Posterior cingulate gyrus (tissue), 11 donors: ENCODE measurements around the gene RGS16.
"Not testable (repeated sequence)": the region's sequence is repeated elsewhere in the genome, so short reads cannot be mapped to it uniquely, and the experiment has no call there.

Source experiments
- DNase-seq, 10 donors: peaks; one replicate each; pipeline versions ENCODE4 v3.0.0 to v3.0.0-alpha.2; 2020 to 2021; ENCODE audit warnings: mixed read lengths in 3 of 10
- intact Hi-C: fragments of 100-400 bp; cut with DNase I; formaldehyde crosslinking; loops from one replicate; pipeline ENCODE4 v1.15.1; 2023

Gene RGS16, protein sequence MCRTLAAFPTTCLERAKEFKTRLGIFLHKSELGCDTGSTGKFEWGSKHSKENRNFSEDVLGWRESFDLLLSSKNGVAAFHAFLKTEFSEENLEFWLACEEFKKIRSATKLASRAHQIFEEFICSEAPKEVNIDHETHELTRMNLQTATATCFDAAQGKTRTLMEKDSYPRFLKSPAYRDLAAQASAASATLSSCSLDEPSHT

DNA sequence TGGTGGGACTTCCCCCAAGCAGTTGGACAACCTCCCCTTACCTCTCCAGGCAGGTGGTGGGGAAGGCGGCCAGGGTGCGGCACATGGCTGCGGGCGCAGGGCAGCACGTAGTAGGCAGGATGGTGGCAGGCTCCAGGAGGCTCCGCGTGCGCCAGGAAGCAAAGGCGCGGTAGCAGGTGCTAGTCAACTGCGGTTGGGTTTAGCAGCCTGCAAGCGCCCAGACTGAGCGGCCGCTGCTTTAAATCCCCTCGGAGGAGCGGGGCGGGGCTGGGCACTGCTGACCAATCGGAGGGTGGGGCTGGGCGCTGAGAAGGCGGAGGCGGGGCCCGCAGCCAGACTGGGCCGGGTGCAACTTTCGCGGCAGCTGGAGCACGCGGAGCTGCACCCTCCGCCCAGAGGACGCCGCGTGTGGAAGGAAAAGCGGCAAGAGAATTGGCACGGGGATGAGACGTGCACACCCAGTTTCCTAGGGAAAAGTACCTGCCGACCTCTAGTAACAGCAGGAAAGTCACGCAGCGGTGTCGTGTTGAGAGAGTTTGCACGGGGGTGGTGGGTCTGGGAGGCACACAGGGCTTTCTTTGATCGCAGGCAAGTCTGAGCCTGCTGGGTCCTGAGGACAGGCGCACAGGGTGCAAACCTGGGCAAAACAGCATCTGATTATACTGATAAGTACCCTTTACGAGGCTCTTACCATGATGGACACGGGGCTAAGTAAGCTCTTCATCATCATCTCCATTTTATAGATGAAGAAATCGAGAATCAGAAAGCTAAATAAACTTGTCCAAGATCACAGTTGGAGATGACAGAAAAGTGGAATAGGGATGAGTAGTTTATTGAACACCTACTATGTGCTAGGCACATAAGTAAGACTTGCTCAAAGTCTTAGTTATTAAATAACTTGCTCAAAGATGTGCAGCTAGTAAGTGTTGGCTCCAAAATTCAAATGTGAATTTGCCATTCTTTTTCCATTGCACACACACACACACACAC lies at the start of gene RGS16:
Gene RGS16 (minus strand): TSS at position 215 of the 990 bp plus-strand sequence. CDS start 130 bp downstream, at position 85.
- intact Hi-C loops, result loop anchor here (10.0 kb wide), 1 partner anchor 520 kb away; no protein-coding TSS in a partner anchor

DNA sequence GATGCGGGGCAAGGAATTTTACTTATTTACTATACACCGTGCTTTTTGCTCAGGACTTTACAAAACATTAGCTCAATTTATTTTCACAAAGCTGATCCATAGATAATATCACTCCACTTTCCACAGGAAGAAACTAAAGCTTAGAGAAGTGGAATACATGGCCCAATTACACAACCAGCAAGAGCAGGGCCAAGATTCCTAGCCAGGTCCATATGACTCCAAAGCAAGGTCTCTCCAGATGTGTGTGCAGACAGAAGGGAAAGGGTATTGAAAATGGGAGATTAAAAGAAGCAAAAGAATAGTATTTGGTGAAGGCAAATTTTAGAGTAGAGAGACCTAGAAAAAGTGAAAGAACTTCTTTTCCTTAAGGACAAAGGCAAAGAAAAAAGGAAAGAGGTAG lies 49.8 kb upstream of the RGS16 start:
- DNase-seq, result no peak
- intact Hi-C loops, result no loop called here

More for the DNA sequence above, at the start of gene RGS16:
- DNase-seq, result peak; percentile 84 to 99 (median 92)

DNA sequence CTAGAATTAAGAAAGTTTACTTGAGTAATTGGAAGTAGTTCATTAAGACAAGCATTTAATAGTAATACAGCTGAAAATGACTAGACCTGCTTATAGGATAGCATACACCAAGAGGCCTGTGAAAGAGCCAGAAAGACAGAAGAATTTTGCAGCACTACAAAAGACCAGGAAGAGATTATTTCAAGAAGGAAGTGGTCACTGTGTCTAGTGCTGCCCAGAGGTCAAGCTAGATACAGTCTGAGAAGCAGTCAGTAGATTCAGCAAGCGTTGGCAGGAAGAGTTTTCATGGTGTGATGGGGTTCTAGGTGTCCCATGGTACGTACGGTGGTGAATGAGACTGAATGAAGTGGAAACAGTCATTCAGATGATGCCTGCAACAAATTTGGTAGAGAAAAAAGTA lies 48.7 kb upstream of the RGS16 start:
- DNase-seq, result no peak
- intact Hi-C loops, result no loop called here

DNA sequence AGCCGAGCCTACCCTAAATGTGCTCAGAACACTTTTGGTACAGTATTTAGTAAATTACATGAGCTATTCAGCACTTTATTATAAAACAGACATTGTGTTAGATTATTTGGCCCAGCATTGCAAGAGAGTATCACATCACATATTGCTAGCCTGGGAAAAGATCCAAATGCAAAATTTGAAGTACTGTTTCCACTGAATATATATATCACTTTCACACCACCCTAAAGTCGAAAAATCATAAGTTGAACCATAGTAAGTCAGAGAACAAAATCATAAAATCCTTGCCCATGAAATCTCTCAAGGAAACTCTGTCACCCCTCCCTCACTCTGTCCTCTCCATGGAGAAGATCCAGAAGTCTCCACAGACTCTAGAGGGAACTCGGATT lies 47.1 kb upstream of the RGS16 start:
- no peak for DNase-seq
- intact Hi-C loops, result no loop called here

DNA sequence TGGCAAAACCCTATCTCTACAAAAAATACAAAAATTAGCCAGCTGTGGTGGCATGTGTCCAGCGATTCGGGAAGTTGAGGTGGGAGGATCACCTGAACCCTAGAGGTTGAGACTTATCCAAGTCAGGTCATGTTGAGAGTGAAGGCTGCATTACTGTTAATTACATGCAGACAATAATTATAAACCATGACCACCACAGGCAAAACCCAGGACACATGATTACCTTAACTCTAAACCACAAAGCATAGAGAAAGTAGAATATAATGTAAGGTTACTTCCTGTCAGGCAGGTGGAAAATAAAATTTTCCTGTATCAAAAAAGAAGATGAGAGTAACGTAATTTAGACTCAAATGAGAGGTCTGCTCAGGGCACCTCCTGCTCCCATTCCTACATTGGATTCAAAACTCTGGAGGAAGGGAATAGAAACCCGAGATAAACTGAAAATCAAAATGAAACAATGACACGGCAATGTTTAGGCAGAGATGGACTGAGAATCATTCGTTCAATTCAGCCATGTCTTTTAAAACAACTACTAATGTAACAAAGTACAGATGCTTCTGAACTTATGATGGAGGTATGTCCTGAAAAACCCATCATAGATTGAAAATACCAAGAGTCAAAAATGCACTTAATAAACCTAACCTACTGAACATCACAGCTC lies 46.6 kb upstream of the RGS16 start:
- no peak for DNase-seq
- intact Hi-C loops, result no loop called here

DNA sequence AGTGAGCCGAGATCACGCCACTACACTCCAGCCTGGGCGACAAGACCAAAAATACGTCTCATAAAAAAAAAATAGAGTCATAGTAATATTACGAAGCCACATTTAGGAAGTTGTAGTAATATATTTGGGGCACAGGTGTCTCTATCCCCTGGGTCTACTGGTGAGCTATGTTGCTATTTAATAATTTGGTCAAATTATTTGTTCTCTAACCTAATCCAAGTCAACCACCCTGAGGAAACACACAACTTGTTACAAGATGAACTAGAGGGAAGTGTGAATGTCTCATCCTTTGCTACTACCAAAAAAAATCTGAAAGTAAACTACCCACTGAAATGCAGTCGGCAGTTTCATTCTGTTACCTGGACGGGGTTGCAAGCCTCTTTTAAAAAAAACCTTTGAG lies 44.9 kb upstream of the RGS16 start:
- no peak for DNase-seq
- intact Hi-C loops, result no loop called here

DNA sequence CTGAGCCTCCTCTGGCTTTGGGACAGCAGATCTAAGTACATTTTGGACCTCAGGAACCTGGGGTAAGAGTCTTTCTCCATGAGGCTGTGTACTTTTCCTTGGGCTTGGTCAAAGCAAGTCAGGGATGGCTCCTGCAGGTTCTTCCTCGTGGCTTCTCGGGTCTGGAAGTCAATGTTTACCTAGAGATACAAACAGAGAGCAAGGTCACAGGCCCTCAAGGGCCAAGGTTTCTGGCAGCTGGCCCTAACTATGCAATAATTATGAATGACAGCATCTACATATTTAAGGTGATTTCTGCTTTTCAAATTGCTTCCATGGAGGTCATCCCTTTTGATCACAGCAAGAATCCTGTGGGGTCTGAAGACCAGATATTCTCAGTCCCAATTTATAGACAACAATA lies 42.5 kb upstream of the RGS16 start:
- intact Hi-C loops, result no loop called here
- no peak for DNase-seq

DNA sequence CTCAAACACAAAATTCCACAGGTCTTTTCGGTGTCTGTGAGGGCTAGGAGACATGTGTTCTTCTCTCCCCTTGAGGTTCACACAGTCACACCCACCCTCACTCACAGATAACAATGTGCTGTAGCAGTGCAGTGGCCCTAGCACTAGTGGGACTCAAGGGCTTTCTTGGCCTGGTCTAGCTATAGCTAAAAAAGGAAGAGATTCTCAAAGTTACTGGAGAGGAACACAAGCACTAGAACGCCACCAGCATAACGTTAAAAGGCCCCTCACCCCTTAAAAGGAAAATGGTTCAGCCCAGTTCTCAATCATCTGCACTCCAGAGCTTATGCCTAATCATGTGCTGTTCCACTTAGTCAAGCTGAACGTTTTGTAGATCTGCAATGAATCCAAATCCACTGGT lies 40.7 kb upstream of the RGS16 start:
- intact Hi-C loops, result no loop called here
- no peak for DNase-seq

DNA sequence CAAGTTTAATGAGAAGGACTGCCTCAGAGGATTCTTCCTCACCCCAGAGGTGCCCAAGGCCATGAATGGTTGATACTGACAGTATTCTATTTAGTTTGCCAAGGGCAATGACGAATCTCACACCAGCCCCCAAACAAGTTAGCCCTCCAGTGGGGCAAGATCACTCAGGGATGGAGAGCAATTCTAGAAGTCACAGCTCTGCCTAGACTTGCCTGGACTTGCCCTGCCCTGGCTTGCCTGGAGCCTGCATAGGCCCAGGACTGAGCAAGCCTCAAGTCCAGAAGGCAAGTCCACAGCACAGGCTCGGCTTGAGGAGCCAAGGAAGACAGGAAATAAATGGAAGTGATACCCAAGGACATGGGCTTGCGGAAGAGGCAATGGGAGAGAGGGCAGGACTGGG lies 39.5 kb upstream of the RGS16 start:
- no peak for DNase-seq
- intact Hi-C loops, result no loop called here

DNA sequence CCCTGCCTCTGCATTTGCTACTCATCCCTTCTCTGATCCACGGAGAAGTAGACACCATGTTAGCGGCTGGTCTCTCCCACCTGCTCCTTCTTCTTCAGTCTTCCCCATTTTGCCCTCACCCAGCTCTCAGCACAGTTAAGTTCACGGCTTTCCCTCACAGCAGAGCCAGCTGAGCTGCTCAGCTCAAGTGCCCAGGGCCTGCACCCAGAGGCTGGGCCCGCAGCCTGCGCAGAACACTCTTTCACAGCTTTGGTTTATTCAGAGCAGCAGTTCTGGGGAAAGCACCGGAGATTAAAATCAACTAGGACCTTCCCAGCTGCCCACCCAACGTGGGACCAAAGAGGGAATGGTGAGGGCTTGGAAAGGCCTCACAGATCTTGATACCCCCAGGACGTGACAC lies 38.3 kb upstream of the RGS16 start:
- intact Hi-C loops, result no loop called here
- no peak for DNase-seq

DNA sequence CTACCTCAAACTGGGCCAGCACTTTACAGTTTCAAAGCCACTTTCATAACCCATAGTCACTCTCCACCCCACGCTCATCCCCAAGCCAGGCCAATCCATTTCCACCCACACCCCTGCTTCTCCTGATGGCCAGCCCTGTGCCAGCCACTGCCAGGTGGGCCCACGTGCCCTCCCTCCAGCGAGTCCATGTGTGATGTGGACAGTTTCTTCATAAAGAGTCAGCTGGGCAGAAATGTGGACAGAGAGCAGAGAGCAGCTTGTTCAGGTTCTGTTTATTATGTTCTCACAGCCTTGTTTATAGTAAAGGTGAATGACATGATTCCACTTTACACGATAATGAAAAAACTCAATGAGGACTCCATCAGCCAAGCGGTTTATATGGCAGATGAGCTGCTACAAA lies 37.4 kb upstream of the RGS16 start:
- no peak for DNase-seq
- intact Hi-C loops, result no loop called here

DNA sequence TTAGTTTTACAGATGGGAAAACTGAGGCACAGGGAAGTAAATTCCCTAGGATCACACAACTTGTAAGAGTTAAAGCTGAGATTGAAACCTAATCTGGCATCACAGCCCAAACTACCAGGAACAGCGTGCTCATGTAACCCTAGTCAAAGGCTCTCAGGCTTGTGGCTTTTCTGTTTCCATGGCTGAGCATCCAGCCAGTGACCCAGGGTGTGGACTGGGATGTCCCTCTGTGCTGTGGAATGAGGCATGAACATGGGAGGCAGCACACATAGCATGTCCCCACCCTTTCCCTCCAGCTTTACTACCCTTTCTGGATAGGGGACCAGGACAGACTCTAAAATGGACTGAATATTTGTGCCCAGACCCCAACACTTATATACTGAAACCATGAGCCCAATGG lies 35.1 kb upstream of the RGS16 start:
- intact Hi-C loops, result no loop called here
- no peak for DNase-seq

DNA sequence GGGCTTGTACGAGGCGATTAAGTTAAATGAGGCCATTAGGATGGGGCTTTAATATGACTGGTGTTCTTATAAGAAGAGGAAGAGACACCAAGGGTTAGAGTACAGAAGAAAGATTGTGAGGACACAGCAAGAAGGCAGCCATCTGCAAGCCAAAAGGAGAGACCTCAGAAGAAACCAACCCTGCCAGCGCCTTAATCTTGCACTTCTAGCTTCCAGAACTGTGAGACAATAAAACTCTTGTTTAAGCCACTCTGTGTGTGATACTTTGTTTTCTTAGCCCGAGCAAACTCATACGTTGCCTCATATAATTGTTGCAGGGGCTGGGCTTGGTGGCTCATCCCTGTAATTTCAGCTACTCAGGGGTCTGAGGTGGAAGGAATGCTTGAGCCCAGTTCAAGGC lies 33.6 kb upstream of the RGS16 start:
- intact Hi-C loops, result no loop called here
- DNase-seq, result no peak

DNA sequence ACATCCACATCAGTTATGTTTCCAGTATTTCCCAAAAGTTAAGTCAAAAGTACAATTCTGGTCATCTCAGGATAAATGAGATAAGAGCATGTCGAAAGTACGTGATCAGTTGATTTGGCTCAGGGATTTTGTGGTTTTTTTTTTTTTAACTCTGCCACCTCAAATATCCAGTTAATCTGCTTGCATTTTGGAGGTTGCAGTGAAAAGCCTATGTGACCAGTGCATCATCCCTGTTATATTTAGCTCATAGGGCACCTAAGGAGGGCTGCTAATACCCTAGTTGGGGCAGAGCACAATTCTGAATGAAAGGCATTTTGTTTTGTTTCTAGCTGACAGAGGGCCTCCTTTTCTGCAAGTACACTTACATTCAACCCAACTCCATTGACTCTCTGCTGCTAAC lies 31.7 kb upstream of the RGS16 start:
- intact Hi-C loops, result no loop called here
- DNase-seq, result no peak

DNA sequence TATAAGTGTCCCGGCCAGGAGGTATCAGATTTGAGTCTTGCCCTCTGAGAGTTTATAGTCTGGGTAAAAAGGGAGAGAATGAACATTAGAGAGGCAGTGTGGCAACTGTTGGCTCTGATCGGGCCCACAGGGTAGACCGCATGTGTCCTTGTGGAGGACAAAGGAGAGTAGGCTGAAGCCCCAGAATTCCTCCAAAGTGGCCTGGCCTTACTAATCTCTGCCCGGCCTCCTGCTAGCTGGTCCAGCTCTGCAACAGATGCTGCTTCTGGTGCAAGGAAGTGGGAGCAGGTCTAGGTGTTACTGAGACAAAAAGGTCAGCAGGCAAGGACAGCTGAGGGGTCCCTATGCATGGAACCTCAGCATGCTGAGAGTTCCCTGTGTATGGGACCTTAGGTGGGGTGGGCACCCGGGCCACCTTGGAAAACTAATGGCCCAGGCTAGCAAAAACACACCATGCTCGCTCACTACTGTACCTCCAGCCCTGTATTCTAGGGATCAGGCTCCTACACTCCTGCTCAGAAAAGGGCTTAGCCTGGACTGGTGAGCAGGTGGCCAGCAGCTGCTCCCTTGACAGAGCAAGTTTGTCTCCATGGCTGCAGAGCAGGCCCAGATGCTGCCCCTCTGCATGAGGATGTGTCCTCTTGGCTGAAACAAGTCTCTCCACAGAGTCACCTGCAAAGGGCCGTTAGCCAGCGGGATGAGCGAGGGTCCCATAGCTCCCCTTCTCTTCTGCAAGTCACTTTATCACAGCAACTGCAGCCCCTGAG lies 30.3 kb upstream of the RGS16 start:
- DNase-seq, result no peak
- intact Hi-C loops, result no loop called here

DNA sequence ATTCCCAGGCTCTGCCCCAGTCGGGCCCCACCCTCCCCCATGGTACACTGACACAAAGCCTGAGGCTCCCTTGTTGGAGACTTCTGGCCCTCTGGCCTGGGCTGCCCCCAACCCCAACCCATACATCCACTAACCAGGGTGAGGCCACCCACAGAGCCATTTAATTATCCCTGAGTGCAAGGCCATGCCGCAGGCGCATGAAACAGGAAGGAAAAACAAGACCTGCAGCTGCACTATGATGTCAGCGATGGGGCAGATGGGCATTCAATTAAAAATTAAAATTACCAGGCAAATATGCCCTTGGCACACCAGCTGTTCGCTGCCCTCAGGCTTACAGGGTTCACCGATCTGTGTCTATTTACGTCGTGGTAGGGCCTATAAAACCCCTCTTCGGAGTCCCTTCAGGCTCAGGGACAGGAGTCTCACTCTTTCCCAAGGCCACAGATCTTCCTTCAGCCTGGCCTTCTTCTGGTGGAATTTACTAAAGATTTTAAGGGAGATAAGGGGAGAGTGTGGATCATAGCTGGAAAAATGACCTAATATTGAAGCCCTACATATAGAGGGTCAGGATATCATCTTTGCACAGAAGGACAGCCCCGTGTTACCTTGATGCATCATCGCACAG lies 29.6 kb upstream of the RGS16 start:
- intact Hi-C loops, result no loop called here
- no peak for DNase-seq

DNA sequence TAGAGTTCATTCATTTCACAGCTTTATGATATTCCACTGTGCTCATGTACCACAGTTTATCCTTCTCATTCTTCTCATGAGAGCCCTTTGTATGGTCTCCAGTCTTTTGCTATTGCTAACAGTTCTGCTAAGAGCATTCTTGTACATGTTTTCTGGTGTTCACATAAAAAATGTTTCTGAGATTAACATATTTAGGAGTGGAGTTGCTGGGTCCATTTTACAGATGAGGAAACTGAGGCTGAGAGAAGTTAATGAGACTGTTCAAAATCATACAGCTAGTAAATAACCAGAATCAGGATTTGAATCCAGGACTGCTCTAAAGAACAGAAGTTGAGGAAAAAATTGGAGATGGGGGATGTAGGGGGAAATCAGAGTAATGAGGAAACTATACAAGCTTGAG lies 28.8 kb upstream of the RGS16 start:
- no peak for DNase-seq

DNA sequence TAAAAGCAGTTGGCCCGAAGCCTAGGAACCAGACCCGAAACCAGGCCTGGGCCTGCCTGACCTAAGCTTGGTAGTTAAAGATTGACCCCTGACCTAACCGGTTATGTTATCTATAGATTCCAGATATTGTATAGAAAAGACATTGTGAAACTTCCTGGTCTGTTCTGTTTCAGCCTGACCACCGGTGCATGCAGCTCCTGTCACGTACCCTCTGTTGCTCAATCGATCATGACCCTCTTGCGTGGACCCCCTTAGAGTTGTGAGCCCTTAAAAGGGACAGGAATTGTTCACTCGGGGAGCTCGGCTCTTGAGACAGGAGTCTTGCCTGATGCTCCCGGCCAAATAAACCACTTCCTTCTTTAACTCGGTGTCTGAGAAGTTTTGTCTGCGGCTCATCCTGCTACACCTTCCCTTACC lies 28.3 kb upstream of the RGS16 start:
- DNase-seq, intact Hi-C loops: not testable (repeated sequence)

More for the DNA sequence above, 28.8 kb upstream of the RGS16 start:
- intact Hi-C loops, result no loop called here

DNA sequence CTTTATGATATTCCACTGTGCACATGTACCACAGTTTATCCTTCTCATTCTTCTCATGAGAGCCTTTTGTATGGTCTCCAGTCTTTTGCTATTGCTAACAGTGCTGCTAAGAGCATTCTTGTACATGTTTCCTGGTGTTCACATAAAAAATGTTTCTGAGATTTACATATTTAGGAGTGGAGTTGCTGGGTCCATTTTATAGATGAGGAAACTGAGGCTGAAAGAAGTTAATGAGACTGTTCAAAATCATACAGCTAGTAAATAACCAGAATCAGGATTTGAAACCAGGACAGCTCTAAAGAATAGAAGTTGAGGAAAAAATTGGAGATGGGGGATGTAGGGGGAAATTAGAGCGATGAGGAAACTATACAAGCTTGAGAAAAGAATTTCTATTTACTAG lies 27.8 kb upstream of the RGS16 start:
- DNase-seq, result no peak
- intact Hi-C loops, result no loop called here

DNA sequence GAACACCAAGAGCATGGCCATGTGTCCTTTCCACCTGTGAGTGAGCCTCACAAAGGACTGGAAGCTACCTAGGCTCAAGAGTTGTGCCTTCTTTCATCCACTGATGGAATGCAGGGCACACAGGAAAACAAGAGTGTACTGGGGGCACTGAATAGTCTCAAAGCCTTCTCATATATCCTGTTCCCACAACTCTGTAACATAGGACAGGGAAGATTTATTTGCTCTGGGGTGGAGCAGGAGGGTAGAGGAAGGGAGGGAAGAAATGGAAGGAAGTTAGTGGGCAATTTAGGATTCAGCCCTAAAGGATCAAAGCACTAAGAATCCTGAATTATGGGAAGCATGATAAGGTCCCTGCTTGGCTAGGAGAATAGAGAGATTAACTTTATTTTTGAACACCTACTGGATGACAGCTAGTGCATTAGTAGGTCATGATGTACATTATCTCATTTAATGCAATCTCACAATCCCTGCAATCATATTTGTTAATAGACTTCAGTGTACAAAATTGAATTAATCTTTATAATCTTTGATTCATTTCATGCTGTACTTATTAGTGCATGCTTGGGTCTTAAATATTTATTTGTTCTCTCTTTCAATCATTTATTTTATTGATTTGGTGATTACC lies 27.0 kb upstream of the RGS16 start:
- intact Hi-C loops, result no loop called here
- no peak for DNase-seq
